ENCODE measurements around the gene EARS2.

Gene EARS2

DNA sequence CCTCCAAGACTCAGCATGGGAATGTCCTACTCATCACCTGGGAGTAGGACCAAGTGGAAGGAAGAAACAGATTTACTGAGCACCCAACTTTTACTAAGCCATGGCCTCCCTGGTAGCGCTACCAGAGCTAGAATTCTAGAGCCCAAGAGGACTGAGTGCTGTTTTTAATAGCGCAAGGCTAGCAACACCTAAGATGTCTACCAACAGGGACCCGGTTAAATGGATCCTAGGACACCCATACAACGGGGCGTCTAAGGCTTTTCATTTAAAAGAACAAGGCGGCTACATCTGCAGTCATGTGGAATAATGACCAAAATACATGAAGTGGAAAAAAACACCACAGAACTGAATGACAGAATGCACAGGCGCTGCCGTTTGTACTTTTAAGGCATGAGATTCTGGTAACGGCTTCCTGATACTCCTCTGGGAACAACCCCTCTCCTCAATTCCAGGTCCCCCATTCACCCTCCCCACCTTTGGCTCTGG is 51.9 kb downstream of the EARS2 start:
- DNase-seq (ENCODE audit: insufficient read length, low spot score) (no peak), FAIRE-seq (no peak)
- TF ChIP-seq, protein P1, sequence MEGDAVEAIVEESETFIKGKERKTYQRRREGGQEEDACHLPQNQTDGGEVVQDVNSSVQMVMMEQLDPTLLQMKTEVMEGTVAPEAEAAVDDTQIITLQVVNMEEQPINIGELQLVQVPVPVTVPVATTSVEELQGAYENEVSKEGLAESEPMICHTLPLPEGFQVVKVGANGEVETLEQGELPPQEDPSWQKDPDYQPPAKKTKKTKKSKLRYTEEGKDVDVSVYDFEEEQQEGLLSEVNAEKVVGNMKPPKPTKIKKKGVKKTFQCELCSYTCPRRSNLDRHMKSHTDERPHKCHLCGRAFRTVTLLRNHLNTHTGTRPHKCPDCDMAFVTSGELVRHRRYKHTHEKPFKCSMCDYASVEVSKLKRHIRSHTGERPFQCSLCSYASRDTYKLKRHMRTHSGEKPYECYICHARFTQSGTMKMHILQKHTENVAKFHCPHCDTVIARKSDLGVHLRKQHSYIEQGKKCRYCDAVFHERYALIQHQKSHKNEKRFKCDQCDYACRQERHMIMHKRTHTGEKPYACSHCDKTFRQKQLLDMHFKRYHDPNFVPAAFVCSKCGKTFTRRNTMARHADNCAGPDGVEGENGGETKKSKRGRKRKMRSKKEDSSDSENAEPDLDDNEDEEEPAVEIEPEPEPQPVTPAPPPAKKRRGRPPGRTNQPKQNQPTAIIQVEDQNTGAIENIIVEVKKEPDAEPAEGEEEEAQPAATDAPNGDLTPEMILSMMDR (IDR thresholded peaks at IDR 0.05; ENCODE audit: insufficient read depth, missing control alignments) = no peak

DNA sequence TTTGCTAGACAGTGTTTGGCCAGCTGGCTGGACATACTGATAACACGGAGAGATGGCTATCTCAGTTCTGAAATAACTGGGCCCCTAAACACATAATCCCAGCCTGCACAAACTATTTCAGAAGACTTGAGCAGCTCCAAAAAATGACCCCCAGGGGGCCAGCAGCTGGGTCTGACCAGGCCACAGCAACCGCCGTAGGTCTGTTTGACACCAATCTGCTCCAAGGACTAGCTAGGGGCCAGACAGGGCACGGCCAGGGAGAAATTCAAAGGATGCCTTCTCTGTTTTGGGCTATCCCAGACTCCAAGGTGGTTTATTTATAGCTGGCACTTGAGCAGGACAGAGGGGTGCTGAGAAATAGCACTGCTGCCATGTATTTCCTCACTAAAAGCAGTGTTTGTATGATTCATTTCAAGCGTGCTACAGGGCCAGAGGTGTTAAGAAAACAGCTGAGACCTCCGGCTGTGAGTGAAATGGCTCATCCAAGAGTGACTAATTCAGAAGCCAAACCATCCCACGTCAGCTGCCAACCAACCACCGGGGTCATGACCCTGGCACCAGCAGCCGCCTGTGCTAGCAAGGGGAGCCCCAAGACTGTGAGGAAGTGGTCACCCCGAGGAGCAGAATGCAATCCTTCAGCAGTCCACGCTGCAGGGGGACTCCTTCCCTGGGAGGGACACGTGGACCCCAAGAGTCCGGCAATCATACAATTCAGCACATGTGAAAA is 52.5 kb downstream of the EARS2 start:
- FAIRE-seq (no peak), DNase-seq (ENCODE audit: insufficient read length, low spot score) (no peak)
- TF ChIP-seq, protein P1 (IDR thresholded peaks at IDR 0.05; ENCODE audit: insufficient read depth, missing control alignments) = no peak

DNA sequence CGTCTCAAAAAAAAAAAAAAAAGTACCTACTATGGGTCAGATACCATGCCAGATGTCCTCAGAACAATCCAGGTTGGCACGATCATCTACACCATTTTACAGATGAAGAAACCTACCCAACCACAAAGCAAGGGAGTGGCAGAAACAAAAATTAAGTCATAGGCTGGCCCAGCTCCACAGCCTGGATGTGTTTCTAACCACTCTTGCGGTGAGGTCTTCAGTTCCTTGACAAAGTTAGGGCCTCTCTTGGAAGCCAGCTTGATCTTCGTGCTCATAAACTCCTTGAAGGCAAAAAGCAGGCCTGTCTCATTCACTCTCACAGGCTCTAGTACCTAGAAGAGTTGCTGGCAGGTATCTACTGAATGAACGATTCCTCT is 53.1 kb downstream of the EARS2 start:
- TF ChIP-seq, protein P1 (IDR thresholded peaks at IDR 0.05; ENCODE audit: insufficient read depth, missing control alignments) = no peak
- DNase-seq (ENCODE audit: insufficient read length, low spot score) (no peak), FAIRE-seq (no peak)

DNA sequence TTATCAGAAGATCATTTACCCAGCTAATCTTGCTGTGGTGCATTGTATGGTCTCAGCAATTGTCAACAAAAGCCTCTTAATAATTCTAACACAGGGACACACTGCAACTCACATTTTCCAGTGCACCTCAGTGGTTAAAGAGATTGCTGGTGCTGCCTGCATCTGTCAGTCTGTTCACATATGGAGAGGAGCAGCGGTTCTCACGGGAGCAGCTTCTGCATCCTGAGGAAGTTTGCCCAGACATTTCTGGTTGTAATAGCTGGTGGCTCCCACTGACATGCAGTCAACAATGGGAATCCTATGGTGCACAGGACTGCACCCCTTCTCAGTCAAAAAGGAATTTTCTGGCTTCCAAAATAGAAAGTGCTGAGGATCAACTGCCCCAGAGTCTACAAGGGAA is 54.7 kb downstream of the EARS2 start:
- no peak for DNase-seq (ENCODE audit: insufficient read length, low spot score)
- FAIRE-seq = no peak
- TF ChIP-seq, protein P1 (IDR thresholded peaks at IDR 0.05; ENCODE audit: insufficient read depth, missing control alignments) = no peak

DNA sequence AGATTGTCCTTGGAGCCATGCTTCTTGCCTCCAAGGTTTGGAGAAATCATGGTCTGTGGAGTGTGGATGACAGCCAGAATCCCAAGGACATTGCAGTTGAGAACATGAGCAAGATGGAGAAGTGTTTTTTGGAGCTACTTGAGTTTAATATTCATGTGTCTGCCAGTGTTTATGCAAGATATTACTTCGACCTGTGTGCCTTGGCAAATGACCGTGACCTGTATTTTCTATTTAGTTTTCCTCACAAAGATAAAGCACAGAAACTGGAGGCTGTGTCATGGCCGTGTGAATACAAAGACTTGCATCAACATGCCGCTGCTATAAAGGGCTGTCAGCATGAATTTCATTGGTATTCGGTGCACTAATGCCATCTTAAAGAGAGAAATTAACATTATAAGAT is 55.9 kb downstream of the EARS2 start:
- DNase-seq (ENCODE audit: insufficient read length, low spot score) (no peak), FAIRE-seq (no peak)
- TF ChIP-seq, protein P1 (IDR thresholded peaks at IDR 0.05; ENCODE audit: insufficient read depth, missing control alignments) = no peak

DNA sequence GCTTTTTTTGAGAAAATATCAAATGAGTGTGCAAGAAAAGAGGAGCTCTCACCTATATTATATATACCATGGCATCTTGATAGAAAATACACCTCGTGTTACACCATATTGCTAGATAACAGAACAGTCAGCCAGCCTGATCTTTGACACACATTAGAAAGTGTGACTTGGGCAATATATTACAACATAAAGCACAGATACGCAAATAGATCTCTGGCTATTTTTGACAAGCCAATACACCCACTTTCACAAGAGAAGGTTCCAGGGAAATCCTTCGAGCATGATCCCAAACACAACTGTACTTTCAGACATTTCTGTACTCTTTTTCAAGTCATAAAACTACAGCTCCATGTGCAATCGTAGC is 56.3 kb downstream of the EARS2 start:
- FAIRE-seq = no peak
- no peak for DNase-seq (ENCODE audit: insufficient read length, low spot score)
- TF ChIP-seq, protein P1 (IDR thresholded peaks at IDR 0.05; ENCODE audit: insufficient read depth, missing control alignments) = no peak

DNA sequence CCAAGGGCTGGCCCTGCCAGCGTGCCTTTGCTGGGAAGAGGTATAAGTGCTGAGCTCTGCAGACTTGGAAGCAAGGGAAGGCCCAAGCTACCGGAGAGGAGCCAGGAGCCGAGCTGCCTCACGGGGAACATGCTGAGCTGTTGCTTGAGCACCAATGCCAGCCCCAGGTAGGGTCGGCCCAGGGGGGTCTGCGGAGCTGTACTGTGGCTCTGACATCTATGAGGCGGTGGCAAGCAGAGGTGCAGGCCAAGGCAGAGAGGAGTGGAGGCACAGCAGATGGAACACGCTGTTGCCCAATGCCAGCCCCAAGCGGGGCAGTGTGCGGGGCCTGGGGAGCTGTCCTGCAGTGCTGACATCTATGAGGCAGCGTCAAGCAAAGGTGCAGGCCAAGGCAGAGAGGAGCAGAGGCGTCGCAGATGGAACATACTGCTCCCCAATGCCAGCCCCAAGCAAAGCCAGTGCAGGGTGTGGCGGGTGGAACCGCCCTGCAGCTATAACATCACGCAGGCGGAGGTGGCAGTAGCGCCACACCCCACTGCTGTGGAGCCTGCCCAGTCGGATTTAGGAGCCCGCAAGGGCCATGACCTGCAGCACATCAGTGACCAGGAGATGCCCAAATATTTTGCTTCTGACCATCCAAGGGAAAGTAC is 56.8 kb downstream of the EARS2 start:
- no peak for FAIRE-seq
- no peak for DNase-seq (ENCODE audit: insufficient read length, low spot score)
- TF ChIP-seq, protein P1 (IDR thresholded peaks at IDR 0.05; ENCODE audit: insufficient read depth, missing control alignments) = no peak

All from D721Med (cell line).